Measurements from ENCODE around the gene MECP2. TPM values are rescaled to one million over a fixed set of nuclear protein-coding genes. Genes with fewer than 3 reads are reported as not detected.

MECP2 gene
- total RNA-seq, 1 donor from 2014 or later: 35.9 TPM

GRCh38 chrX:154023276-154024000 is 74.1 kb downstream of the MECP2 start:
- intact Hi-C loops (cut with micrococcal nuclease): no loop called here
- no peak for ATAC-seq

GRCh38 chrX:154022108-154022507 is 75.4 kb downstream of the MECP2 start:
- ATAC-seq (no peak), DNase-seq (no peak)
- intact Hi-C loops (cut with micrococcal nuclease): no loop called here

More at GRCh38 chrX:154023276-154024000, 74.1 kb downstream of the MECP2 start:
- no peak for DNase-seq

GRCh38 chrX:154021131-154021611 is 76.3 kb downstream of the MECP2 start:
- ATAC-seq: no peak
- DNase-seq: no peak
- intact Hi-C loops (cut with micrococcal nuclease): no loop called here

GRCh38 chrX:154020536-154021115 is 76.9 kb downstream of the MECP2 start:
- intact Hi-C loops (cut with micrococcal nuclease): no loop called here
- DNase-seq: no peak
- ATAC-seq: peak; percentile 4

- DNase-seq (peak; percentile 78), ATAC-seq (peak; percentile 90)
- intact Hi-C loops (cut with micrococcal nuclease): no loop called here
Observed at GRCh38 chrX:154019633-154020528, 77.6 kb downstream of the MECP2 start, which contains the start of gene IRAK1. Gene IRAK1, minus strand, starts transcription at chrX:154019902. Its CDS starts 90 bp downstream, at chrX:154019812.

- intact Hi-C loops (cut with micrococcal nuclease): no loop called here
- ATAC-seq (no peak), DNase-seq (no peak)
Observed at GRCh38 chrX:154019061-154019621, 78.4 kb downstream of the MECP2 start.

- DNase-seq: no peak
- no peak for ATAC-seq
- intact Hi-C loops (cut with micrococcal nuclease): no loop called here
Observed at GRCh38 chrX:154018518-154019060, 78.9 kb downstream of the MECP2 start.

- no peak for DNase-seq
- no peak for ATAC-seq
- intact Hi-C loops (cut with micrococcal nuclease): no loop called here
Observed at GRCh38 chrX:154017766-154018517, 79.6 kb downstream of the MECP2 start.

GRCh38 chrX:154016366-154017076 is 81.0 kb downstream of the MECP2 start:
- intact Hi-C loops (cut with micrococcal nuclease): no loop called here

GRCh38 chrX:154015581-154016264 is 81.8 kb downstream of the MECP2 start:
- intact Hi-C loops (cut with micrococcal nuclease): no loop called here
- ATAC-seq (no peak), DNase-seq (no peak)

More at GRCh38 chrX:154016366-154017076, 81.0 kb downstream of the MECP2 start:
- DNase-seq (no peak), ATAC-seq (no peak)

GRCh38 chrX:154014429-154015380 is 82.8 kb downstream of the MECP2 start:
- ATAC-seq (no peak), DNase-seq (no peak)
- intact Hi-C loops (cut with micrococcal nuclease): no loop called here

GRCh38 chrX:154013614-154014360 is 83.7 kb downstream of the MECP2 start:
- intact Hi-C loops (cut with micrococcal nuclease): no loop called here
- no peak for DNase-seq
- peak; percentile 75 for ATAC-seq

- ATAC-seq: no peak
- intact Hi-C loops (cut with micrococcal nuclease): no loop called here
- no peak for DNase-seq
Observed at GRCh38 chrX:154013001-154013421, 84.5 kb downstream of the MECP2 start.

GRCh38 chrX:154012336-154012991 is 85.1 kb downstream of the MECP2 start:
- intact Hi-C loops (cut with micrococcal nuclease): no loop called here
- ATAC-seq: no peak

More at GRCh38 chrX:154012336-154012991, 85.1 kb downstream of the MECP2 start:
- DNase-seq: no peak

Data from left ventricle myocardium superior (tissue), 1 donor.